HepG2 (cell line): ENCODE measurements around the gene LIPN. TPM values are rescaled to one million over a fixed set of nuclear protein-coding genes. Genes with fewer than 3 reads are reported as not detected.

Source experiments
- ATAC-seq: fragments of 200-7000 bp; cut with Tn5 transposase; 3 replicates; pipeline ENCODE4 v1.9.1; 2020; ENCODE audit warnings: mild to moderate bottlenecking, moderate library complexity
- BruUV-seq: library from RNA; stranded (reverse); fragments of 400-500 nt; replicated peaks from 2 replicates; lab custom pipeline; 2021; lab: Mats Ljungman, UMichigan
- CTCF ChIA-PET: fragments of 300-600 bp; formaldehyde crosslinking; extraction: SDS; loops from one replicate; lab custom pipeline; 2021; ENCODE audit warnings: low total read pairs, inconsistent platforms, low intra/inter-chr PET ratio; lab: Yijun Ruan, JAX
- POLR2A ChIA-PET: fragments of 350-600 bp; sonication (Branson Sonifier 250); formaldehyde crosslinking; loops from one replicate; lab custom pipeline; 2020; ENCODE audit warnings: antibody characterized with exemption, inconsistent platforms; lab: Yijun Ruan, JAX
- DNase-seq: peaks from one replicate; pipeline ENCODE4 v3.0.0-alpha.2; 2015; ENCODE audit warnings: low spot score
- FAIRE-seq: peaks from 3 replicates; lab custom pipeline; 2011; peaks lifted over from hg19 to GRCh38; lab: Jason Lieb, UNC
- H2AFZ ChIP-seq: one replicate; pipeline ENCODE4 v1.6.1; 2011; ENCODE audit warnings: low read length, inconsistent platforms
- H3K27ac ChIP-seq: fragments of 300-600 bp; 3 replicates; pipeline ENCODE4 v1.8.0; 2011; ENCODE audit warnings: mixed run types, mild to moderate bottlenecking, mixed read lengths, low read length, inconsistent platforms; ENCODE audit not compliant: insufficient read depth; ENCODE audit errors: extremely low read length
- H3K27me3 ChIP-seq, 2 experiments: fragments of 200-600 bp in 1 of 2; 2 replicates in 1 of 2; 3 replicates in 1 of 2; pipeline versions ENCODE4 v1.6.0 to v1.8.0; 2011; ENCODE audit warnings: low read length in 2 of 2, mild to moderate bottlenecking in 2 of 2, moderate library complexity in 2 of 2, inconsistent platforms in 1 of 2; ENCODE audit not compliant: insufficient read depth in 2 of 2, control insufficient read depth in 1 of 2
- H3K36me3 ChIP-seq, 2 experiments: fragments of 200-600 bp in 1 of 2; replicated peaks in 1 of 2; 2 replicates in 1 of 2; 3 replicates in 1 of 2; pipeline versions ENCODE4 v1.5.1 to v1.8.0; 2011; ENCODE audit warnings: low read length in 2 of 2, inconsistent platforms in 1 of 2; ENCODE audit not compliant: insufficient read depth in 2 of 2, control insufficient read depth in 1 of 2
- H3K4me1 ChIP-seq: 2 replicates; pipeline ENCODE4 v1.5.1; 2012; ENCODE audit warnings: low read length, inconsistent platforms; ENCODE audit not compliant: insufficient read depth
- H3K4me2 ChIP-seq: 2 replicates; pipeline ENCODE4 v1.6.0; 2011; ENCODE audit warnings: low read depth, low read length, inconsistent platforms
- H3K4me3 ChIP-seq, 3 experiments: fragments of 200-600 bp in 1 of 3; sonication (generic), shearing (Covaris generic) in 1 of 3; replicated peaks in 1 of 3; 2 replicates each; pipeline ENCODE4 v1.5.1; 2011 to 2016; ENCODE audit warnings: low read length in 3 of 3, inconsistent platforms in 2 of 3, low read depth in 2 of 3, mild to moderate bottlenecking in 2 of 3, control low read depth in 1 of 3, mixed read lengths in 1 of 3; ENCODE audit not compliant: insufficient read depth in 1 of 3
- H3K79me2 ChIP-seq: one replicate; pipeline ENCODE4 v1.6.1; 2011; ENCODE audit warnings: low read length, inconsistent platforms; ENCODE audit not compliant: insufficient read depth
- H3K9ac ChIP-seq: 2 replicates; pipeline ENCODE4 v1.6.0; 2011; ENCODE audit warnings: mild to moderate bottlenecking, low read depth, low read length, inconsistent platforms; ENCODE audit not compliant: insufficient read depth
- H3K9me3 ChIP-seq: 2 replicates; pipeline ENCODE4 v1.5.1; 2012; ENCODE audit warnings: mild to moderate bottlenecking, low read length
- H4K20me1 ChIP-seq: 2 replicates; pipeline ENCODE4 v1.6.0; 2011; ENCODE audit warnings: inconsistent platforms, mild to moderate bottlenecking, low read length, moderate library complexity; ENCODE audit not compliant: insufficient read depth
- NCOA2 ChIP-seq: sonication (generic); formaldehyde crosslinking; IDR thresholded peaks from 2 replicates; pipeline ENCODE4 v1.8.0; 2022; ENCODE audit warnings: inconsistent platforms
- NR3C1 ChIP-seq: sonication (generic); formaldehyde crosslinking; IDR thresholded peaks from 2 replicates; pipeline ENCODE4 v1.4.0; 2020; ENCODE audit warnings: missing genetic modification reagents
- RORA ChIP-seq: sonication (generic); formaldehyde crosslinking; IDR thresholded peaks from 2 replicates; pipeline ENCODE4 v1.5.0; 2020; ENCODE audit warnings: mild to moderate bottlenecking, missing genetic modification reagents, moderate library complexity
- SIX4 ChIP-seq: sonication (generic); formaldehyde crosslinking; IDR thresholded peaks from 2 replicates; pipeline ENCODE4 v1.4.0; 2020; ENCODE audit warnings: missing genetic modification reagents
- TRIM24 ChIP-seq: sonication (generic); formaldehyde crosslinking; IDR thresholded peaks from 2 replicates; pipeline ENCODE4 v1.8.0; 2022; ENCODE audit warnings: mild to moderate bottlenecking, missing genetic modification reagents
- ZNF121 ChIP-seq: sonication (generic); formaldehyde crosslinking; IDR thresholded peaks from 2 replicates; pipeline ENCODE4 v1.5.0; 2020; ENCODE audit warnings: mild to moderate bottlenecking, missing genetic modification reagents
- ZNF143 ChIP-seq: sonication (generic); formaldehyde crosslinking; IDR thresholded peaks from 2 replicates; pipeline ENCODE4 v1.4.0; 2020; ENCODE audit warnings: missing genetic modification reagents
- ZNF883 ChIP-seq: sonication (generic); formaldehyde crosslinking; IDR thresholded peaks from 2 replicates; pipeline ENCODE4 v1.5.1; 2020; ENCODE audit warnings: mild to moderate bottlenecking, missing genetic modification reagents; ENCODE audit errors: not compliant biosample characterization
- ZSCAN29 ChIP-seq: sonication (generic); formaldehyde crosslinking; conservative IDR thresholded peaks from 2 replicates; pipeline ENCODE4 v1.4.0; 2020; ENCODE audit warnings: mild to moderate bottlenecking, missing genetic modification reagents
- WGBS: methylation state at CpG from one replicate; pipeline ENCODE4 v1.1.6; 2017; ENCODE audit warnings: low lambda C conversion rate; 5-methylcytosine and 5-hydroxymethylcytosine counted together
- in situ Hi-C: cut with HindIII; loops from 2 replicates; pipeline ENCODE4 v1.10.0; 2017; ENCODE audit warnings: low pct_unique_long_range_greater_than_20kb; ENCODE audit not compliant: extremely low pct_ligation_motif_present
- intact Hi-C: fragments of 100-400 bp; cut with micrococcal nuclease; formaldehyde crosslinking; loops from one replicate; pipeline ENCODE4 v1.10.0; 2022; ENCODE audit not compliant: unreplicated experiment
- polyA plus RNA-seq, 8 experiments: library from polyadenylated mRNA; depleted of rRNA in 3 of 8; stranded (reverse) in 7 of 8; unstranded in 1 of 8; fragments of >200 nt; fragmentation: Illumina TruSeq in 4 of 8; extraction: Trizol in 4 of 8; gene quantifications; 2 replicates each; pipeline versions ENCODE4 v1.2.1 to v1.2.3, GENCODE V29; 2011 to 2016; ENCODE audit warnings: low read depth in 4 of 8, missing spikeins in 1 of 8, mixed read lengths in 1 of 8; ENCODE audit not compliant: insufficient read depth in 1 of 8
- total RNA-seq, 5 experiments: library from RNA; depleted of rRNA; stranded (reverse); fragments of >200 nt; fragmentation: Illumina TruSeq; extraction: Trizol; gene quantifications; 2 replicates each; pipeline ENCODE4 v1.2.3, GENCODE V29; 2016; ENCODE audit warnings: low read depth in 1 of 5
- TF ChIP-seq, protein P1 (sequence below): IDR thresholded peaks from 2 replicates; pipeline ENCODE4 v1.6.1; 2016; ENCODE audit warnings: low read depth, missing genetic modification reagents, missing compliant biosample characterization

The LIPN gene
- total and polyA plus RNA-seq, 2 of the 13 experiments (the other 11 are each of a cell fraction or from before 2014, with no cell fraction given) = not detected

DNA sequence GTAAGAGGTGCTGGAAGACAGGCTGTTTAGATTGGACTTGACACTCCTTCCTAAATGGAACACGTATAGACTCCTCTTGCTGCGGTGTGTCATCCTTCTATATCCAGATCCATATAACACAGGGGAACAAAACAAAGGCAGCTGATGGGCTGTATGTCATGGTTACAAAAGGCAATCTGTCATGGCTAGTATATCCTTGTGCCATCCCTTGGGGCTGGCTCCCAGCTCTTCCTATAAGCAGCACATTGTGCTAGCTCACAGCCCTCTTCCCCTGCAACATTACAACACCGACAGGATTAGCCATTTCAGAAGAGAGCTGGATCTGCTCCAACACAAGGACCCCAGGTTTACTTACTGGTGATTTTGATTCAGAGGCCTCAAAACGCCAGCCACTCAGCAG is 38.4 kb upstream of the LIPN start:
- in situ Hi-C loops = no loop called here
- no peaks in the 10 kb centered on the region; a peak in 1 of 5 replicates for H3K27me3 ChIP-seq
- no peak for FAIRE-seq
- WGBS = 13% methylated on average over 4 of the region's 4 CpGs
- TF ChIP-seq ZNF121 (CRISPR knock-in tag) (no peak), RORA (CRISPR knock-in tag) (no peak), ZNF883 (no peak), ZNF143 (no peak), SIX4 (CRISPR knock-in tag) (no peak), NCOA2 (CRISPR knock-in tag) (no peak), TRIM24 (CRISPR knock-in tag) (no peak), NR3C1 (no peak), ZSCAN29 (no peak)
- TF ChIP-seq, protein P1, sequence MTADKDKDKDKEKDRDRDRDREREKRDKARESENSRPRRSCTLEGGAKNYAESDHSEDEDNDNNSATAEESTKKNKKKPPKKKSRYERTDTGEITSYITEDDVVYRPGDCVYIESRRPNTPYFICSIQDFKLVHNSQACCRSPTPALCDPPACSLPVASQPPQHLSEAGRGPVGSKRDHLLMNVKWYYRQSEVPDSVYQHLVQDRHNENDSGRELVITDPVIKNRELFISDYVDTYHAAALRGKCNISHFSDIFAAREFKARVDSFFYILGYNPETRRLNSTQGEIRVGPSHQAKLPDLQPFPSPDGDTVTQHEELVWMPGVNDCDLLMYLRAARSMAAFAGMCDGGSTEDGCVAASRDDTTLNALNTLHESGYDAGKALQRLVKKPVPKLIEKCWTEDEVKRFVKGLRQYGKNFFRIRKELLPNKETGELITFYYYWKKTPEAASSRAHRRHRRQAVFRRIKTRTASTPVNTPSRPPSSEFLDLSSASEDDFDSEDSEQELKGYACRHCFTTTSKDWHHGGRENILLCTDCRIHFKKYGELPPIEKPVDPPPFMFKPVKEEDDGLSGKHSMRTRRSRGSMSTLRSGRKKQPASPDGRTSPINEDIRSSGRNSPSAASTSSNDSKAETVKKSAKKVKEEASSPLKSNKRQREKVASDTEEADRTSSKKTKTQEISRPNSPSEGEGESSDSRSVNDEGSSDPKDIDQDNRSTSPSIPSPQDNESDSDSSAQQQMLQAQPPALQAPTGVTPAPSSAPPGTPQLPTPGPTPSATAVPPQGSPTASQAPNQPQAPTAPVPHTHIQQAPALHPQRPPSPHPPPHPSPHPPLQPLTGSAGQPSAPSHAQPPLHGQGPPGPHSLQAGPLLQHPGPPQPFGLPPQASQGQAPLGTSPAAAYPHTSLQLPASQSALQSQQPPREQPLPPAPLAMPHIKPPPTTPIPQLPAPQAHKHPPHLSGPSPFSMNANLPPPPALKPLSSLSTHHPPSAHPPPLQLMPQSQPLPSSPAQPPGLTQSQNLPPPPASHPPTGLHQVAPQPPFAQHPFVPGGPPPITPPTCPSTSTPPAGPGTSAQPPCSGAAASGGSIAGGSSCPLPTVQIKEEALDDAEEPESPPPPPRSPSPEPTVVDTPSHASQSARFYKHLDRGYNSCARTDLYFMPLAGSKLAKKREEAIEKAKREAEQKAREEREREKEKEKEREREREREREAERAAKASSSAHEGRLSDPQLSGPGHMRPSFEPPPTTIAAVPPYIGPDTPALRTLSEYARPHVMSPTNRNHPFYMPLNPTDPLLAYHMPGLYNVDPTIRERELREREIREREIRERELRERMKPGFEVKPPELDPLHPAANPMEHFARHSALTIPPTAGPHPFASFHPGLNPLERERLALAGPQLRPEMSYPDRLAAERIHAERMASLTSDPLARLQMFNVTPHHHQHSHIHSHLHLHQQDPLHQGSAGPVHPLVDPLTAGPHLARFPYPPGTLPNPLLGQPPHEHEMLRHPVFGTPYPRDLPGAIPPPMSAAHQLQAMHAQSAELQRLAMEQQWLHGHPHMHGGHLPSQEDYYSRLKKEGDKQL (CRISPR knock-in tag) = no peak
- TF ChIP-seq, all 625 proteins: peak for 0
- ATAC-seq (no peak), DNase-seq (no peak)
- ChIA-PET CTCF (no interaction called here), POLR2A (no interaction called here)
- no TSS peak for BruUV-seq
- Histone ChIP-seq H3K27ac (no peak overlapping the region), H2AFZ (no peak overlapping the region), H3K9ac (no peak overlapping the region), H3K4me2 (no peak overlapping the region), H4K20me1 (no peaks in the 10 kb centered on the region), H3K4me1 (no peaks in the 10 kb centered on the region), H3K79me2 (no peaks in the 10 kb centered on the region), H3K9me3 (no peaks in the 10 kb centered on the region), H3K4me3 (no peak overlapping the region), H3K36me3 (no peaks in the 10 kb centered on the region)
- intact Hi-C loops = no loop called here
